Measurements from ENCODE around the gene NINJ2. TPM values are rescaled to one million over a fixed set of nuclear protein-coding genes. Genes with fewer than 3 reads are reported as not detected.
"Not testable (repeated sequence)": the region's sequence is repeated elsewhere in the genome, so short reads cannot be mapped to it uniquely, and the experiment has no call there.

The NINJ2 gene
- total RNA-seq, 4 donors from 2014 or later = 0.49 to 7.2 (median 2.0) TPM

DNA sequence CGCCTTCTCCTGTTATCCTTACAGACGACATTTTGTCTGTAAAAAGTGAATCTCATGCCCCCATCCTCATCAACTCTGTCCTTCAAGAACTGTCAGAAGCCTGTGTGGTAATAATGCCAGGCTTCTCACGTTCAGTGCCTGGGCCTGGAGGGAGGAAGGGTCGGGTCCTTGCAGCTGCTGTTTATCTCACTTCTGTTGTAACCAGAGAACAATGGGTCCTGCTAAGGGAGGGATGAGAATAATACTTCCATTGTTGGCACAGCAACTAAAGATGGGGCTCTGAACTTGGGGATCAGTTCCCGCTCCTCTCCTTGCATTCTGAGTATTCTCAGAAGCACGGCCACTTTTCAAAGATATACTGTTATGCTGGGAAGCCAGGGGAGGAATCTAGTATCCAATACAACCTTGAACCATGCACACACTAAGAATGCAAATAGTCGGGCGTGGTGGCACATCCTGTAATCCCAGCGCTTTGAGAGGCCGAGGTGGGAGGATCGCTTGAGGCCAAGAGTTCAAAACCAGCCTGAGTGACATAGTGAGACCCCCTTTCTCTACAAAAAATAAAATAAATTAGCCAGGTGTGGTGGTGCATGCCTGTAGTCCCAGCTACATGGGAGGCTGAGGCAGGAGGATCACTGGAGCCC is 38.8 kb upstream of the NINJ2 start:
- no peaks in the 10 kb centered on the region for H3K27me3 ChIP-seq
- no peaks in the 10 kb centered on the region for H3K4me1 ChIP-seq
- intact Hi-C loops (cut with DNase I) = no loop called here
- 81 to 82% methylated on average over 11 of the region's 11 CpGs for WGBS, 2 donors
- H3K36me3 ChIP-seq = no peaks in the 10 kb centered on the region
- DNase-seq = no peak
- H3K27ac ChIP-seq = no peak overlapping the region
- H3K9me3 ChIP-seq = no peaks in the 10 kb centered on the region
- TF ChIP-seq, protein P1, sequence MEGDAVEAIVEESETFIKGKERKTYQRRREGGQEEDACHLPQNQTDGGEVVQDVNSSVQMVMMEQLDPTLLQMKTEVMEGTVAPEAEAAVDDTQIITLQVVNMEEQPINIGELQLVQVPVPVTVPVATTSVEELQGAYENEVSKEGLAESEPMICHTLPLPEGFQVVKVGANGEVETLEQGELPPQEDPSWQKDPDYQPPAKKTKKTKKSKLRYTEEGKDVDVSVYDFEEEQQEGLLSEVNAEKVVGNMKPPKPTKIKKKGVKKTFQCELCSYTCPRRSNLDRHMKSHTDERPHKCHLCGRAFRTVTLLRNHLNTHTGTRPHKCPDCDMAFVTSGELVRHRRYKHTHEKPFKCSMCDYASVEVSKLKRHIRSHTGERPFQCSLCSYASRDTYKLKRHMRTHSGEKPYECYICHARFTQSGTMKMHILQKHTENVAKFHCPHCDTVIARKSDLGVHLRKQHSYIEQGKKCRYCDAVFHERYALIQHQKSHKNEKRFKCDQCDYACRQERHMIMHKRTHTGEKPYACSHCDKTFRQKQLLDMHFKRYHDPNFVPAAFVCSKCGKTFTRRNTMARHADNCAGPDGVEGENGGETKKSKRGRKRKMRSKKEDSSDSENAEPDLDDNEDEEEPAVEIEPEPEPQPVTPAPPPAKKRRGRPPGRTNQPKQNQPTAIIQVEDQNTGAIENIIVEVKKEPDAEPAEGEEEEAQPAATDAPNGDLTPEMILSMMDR (IDR thresholded peaks at IDR 0.05) = no peak
- no peak for TF ChIP-seq POLR2A (IDR thresholded peaks at IDR 0.05)
- no peak overlapping the region for H3K4me3 ChIP-seq (replicated peaks in 1 of 3)

DNA sequence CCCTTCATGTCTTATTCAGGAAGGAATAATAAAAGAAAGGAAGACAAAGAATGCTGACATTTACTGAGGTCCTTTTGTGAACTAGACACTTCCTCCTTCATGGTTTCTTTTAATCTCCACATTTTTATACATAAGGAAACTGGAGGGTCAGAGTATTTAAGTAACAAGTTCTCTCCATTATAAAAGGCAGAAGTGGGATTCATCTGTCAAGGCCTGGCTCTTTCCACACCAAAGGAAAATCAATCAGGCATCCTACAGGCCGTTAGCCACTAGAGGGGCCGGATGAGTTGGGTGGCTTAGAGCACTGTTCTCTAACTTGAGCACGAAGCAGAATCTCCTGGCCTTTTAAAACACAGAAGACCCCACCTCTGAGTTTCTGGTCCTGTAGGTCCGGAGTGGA is 36.8 kb upstream of the NINJ2 start:
- Histone ChIP-seq H3K4me1 (no peaks in the 10 kb centered on the region), H3K27me3 (no peaks in the 10 kb centered on the region), H3K36me3 (no peaks in the 10 kb centered on the region), H3K27ac (no peak overlapping the region), H3K4me3 (replicated peaks in 1 of 3) (no peak overlapping the region), H3K9me3 (no peaks in the 10 kb centered on the region)
- 70 to 71% methylated on average over 4 of the region's 4 CpGs for WGBS, 2 donors
- TF ChIP-seq, protein P1 (IDR thresholded peaks at IDR 0.05) = no peak
- TF ChIP-seq POLR2A (IDR thresholded peaks at IDR 0.05) = no peak
- intact Hi-C loops (cut with DNase I) = no loop called here
- DNase-seq = no peak

DNA sequence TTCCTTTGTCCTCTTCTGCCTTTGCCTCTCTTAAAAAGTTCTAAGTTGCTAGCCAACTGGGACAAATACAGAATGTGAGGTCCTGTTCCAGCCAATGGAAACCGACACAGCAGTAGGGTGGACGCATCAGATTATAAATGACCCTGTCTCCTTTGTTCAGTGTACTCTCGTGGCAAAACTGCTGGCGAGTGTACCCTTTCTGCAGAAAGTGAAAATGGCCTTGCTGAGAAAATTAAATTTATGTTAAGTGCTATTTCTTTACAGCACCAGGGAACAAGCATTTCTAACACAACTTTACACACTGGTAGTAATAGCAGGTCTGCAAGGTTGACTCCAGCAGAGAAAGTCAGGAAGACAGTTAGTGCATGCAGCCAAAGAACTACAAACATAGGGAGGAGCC is 35.0 kb upstream of the NINJ2 start:
- 96 to 100% methylated on average over 4 of the region's 4 CpGs for WGBS, 2 donors
- intact Hi-C loops (cut with DNase I); H3K36me3 ChIP-seq; H3K27me3 ChIP-seq; H3K27ac ChIP-seq; H3K4me1 ChIP-seq; H3K4me3 ChIP-seq (replicated peaks in 1 of 3); H3K9me3 ChIP-seq; DNase-seq: not testable (repeated sequence)

DNA sequence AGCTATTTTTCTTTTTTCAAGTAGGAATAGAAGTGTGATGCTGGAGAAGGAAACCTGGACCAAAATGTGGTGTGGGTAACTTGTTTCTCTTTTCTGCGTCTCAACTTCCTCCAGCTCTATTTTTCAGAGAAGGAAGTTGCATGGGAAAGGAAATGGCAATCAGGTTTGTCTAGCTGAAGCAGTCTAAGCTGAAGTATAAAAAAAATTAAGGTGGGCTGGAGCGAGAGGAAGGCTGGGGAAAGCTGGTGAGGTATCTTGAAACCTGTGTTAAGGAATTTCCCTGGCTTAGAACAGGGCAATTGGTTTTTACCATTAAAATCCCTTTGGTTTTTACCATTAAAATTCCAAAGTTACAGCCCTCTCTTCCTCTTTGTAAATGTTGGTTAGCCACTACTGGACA is 34.2 kb upstream of the NINJ2 start:
- H3K36me3 ChIP-seq = no peaks in the 10 kb centered on the region
- TF ChIP-seq POLR2A (IDR thresholded peaks at IDR 0.05) = no peak
- TF ChIP-seq, protein P1 (IDR thresholded peaks at IDR 0.05) = no peak
- H3K4me1 ChIP-seq = no peaks in the 10 kb centered on the region
- no peak for DNase-seq
- no peak overlapping the region for H3K4me3 ChIP-seq (replicated peaks in 1 of 3)
- intact Hi-C loops (cut with DNase I) = no loop called here
- no peaks in the 10 kb centered on the region for H3K27me3 ChIP-seq
- H3K9me3 ChIP-seq = no peaks in the 10 kb centered on the region
- 72 to 81% methylated on average over 2 of the region's 2 CpGs for WGBS, 2 donors
- no peak overlapping the region for H3K27ac ChIP-seq

DNA sequence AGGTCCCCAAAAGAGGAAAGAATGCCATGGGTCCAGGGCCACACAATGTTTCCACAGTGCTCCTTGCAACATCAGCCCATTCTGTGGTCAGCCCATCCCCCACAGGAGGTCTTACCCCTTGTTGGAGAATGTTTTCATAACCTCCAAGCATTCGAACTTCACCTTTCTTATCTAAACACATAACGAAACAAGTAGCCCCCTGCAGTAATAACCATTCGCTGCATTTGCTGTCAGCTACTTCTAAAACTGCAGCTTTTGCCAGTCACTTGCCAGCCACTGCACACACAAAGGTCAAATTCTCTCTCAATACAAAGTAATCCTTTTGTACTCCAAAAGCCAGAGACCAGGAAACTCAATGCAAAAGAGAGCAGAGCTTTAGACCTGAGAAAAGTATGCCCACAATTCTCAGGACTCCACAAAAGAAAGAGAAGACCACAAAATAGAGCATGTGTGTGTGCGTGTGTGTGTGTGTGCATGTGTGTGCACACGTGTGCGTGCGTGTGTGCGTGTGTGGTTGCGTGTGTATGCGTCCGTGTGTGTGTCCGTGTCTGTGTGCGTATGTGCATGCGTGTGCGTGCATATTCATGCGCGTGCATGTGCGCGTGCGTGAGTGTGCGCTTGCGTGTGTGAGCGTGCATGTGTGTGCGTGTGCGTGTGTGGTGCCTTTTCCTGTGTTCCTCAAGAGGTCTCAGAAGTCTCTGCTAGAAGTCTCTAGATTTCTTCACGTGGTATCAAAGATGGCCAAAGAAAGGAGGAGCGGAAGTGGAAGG is 31.7 kb upstream of the NINJ2 start:
- Histone ChIP-seq H3K27ac (no peak overlapping the region), H3K27me3 (no peaks in the 10 kb centered on the region), H3K9me3 (no peaks in the 10 kb centered on the region), H3K36me3 (no peaks in the 10 kb centered on the region), H3K4me3 (replicated peaks in 1 of 3) (no peak overlapping the region), H3K4me1 (no peaks in the 10 kb centered on the region)
- 84 to 86% methylated on average over 27 of the region's 27 CpGs for WGBS, 2 donors
- intact Hi-C loops (cut with DNase I) = no loop called here
- no peak for TF ChIP-seq POLR2A (IDR thresholded peaks at IDR 0.05)
- TF ChIP-seq, protein P1 (IDR thresholded peaks at IDR 0.05) = no peak
- no peak for DNase-seq
